SKM-1 treated with dmso at 0.1 percent for 144 hours (cell line): Measurements from ENCODE around the gene METTL15.
"Not testable (repeated sequence)": the region's sequence is repeated elsewhere in the genome, so short reads cannot be mapped to it uniquely, and the experiment has no call there.

Source experiments
- DNase-seq: peaks from one replicate; lab custom pipeline; 2025; ENCODE audit not compliant: unreplicated experiment; lab: John Stamatoyannopoulos, UW

Gene METTL15

GRCh38 chr11:28107750-28108618, at the start of gene METTL15, which contains the start of gene KIF18A:
Gene METTL15 (plus strand): TSS chr11:28108388. CDS start chr11:28113335, 4,947 bp downstream.
Gene KIF18A (minus strand): TSS chr11:28108156. CDS start chr11:28097947, 10,209 bp downstream.
- DNase-seq = peak; percentile 94

- DNase-seq = no peak
These were observed 36.9 kb upstream of the METTL15 start for GRCh38 chr11:28071305-28071704.

GRCh38 chr11:28072321-28072720, 35.9 kb upstream of the METTL15 start:
- no peak for DNase-seq

DNA sequence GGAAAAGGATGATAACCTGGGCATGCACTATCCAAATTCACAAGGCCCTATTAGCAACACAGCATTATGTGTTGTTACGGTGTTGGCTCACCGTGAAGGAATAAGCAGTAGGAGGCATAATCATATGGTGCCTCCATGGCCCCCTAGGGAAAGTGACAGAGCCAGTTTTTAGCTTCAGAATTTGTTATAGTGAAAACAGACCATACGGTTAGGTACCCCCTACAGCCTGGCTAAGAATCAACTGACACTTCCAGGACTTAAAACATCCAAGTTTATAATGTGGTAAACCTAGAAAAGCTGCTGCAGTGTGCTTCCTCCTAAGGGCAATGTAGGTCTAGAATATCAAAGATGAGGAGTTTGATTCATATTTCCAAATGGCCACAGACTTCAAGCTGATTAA, 30.7 kb upstream of the METTL15 start:
- no peak for DNase-seq

DNA sequence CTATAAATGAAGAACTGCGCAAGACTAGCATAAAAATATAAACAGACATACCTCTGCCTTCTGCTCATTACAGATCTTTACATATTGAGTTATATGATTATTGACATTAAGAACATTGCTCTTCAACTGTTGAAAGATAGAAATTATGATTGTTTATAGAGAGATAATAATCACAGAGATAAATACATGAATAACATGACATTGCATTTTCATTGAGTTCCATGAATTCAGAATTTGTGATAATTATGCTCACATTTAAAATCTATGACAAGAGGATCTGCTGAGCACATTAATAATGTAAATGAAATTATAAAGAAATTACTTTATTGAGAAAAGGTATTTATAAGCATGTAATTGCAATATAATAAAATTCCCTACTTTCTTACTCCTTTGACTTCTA, 25.1 kb upstream of the METTL15 start:
- DNase-seq = no peak

GRCh38 chr11:28086569-28086968, 21.6 kb upstream of the METTL15 start:
- no peak for DNase-seq

- not testable (repeated sequence) for DNase-seq
These were observed 21.0 kb upstream of the METTL15 start for GRCh38 chr11:28087192-28087591.

DNA sequence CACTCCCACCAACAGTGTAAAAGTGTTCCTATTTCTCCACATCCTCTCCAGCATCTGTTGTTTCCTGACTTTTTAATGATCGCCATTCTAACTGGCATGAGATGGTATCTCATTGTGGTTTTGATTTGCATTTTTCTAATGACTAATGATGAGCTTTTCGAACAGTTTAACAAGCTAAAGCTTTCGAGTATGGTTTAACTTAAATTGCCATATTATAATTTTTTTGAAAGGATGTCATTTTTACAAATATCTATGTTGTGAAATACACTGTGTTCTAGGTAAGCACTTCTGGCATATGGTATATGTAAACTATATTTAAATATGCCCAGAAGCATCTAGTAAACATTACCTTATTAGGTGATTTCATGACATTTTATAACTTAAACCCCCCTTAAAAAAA, 20.5 kb upstream of the METTL15 start:
- DNase-seq = not testable (repeated sequence)

DNA sequence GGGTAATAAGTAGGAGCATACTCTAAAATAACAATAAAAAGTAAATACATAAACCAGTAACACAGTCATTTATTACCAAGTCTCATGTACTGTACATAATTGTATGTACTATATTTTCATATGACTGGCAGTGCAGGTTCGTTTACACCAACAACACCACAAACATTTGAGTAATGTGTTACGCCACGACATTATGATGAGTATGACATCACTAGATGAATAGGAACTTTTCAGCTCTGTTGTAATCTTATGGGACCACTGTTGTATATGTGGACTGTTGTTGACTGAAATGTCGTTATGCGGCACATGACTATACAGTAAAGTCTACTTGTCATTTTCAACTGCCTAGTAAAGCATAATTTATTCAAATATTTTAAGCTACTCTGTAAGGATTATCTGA, 18.8 kb upstream of the METTL15 start:
- DNase-seq = no peak

GRCh38 chr11:28090052-28090749, 18.0 kb upstream of the METTL15 start:
- DNase-seq = no peak

GRCh38 chr11:28092786-28093185, 15.4 kb upstream of the METTL15 start:
- DNase-seq = no peak

- no peak for DNase-seq
These were observed 9.9 kb upstream of the METTL15 start for GRCh38 chr11:28098257-28098656.

GRCh38 chr11:28099715-28100114, 8.5 kb upstream of the METTL15 start:
- DNase-seq = no peak

DNA sequence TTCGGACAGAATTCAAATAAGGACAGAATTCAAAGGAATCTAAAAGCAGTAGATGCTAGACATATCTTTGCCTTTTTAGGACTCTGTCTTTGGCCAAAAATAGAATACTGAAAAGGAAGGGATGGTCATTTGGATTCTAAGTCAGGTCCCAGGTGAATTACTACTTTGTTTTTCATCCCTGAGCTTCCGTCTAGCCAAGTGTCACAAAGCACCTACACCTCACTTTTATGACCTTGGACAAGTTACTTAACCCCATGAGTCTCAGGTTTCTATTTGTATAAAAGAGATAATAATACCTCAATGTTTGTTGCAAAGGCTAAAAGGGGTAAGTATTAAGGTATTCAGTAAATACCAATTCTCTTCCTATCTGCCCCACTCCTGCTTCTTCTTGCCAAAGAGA, 7.5 kb upstream of the METTL15 start:
- no peak for DNase-seq

DNA sequence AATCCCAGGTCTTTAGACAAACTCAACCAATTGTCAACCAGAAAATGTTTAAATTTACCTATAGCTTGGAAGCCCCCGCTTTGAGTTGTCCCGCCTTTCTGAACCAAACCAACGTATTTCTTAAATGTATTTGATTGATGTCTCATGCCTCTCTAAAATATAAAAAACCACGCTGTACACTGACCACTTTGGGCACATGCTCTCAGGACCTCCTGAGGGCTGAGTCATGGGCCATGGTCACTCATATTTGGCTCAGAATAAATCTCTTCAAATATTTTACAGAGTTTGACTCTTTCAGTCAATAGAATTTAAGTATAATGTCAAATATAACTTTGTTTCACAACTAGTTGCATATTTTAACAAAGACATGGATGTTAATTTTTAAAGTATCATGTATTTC, 5.9 kb upstream of the METTL15 start:
- DNase-seq = not testable (repeated sequence)

DNA sequence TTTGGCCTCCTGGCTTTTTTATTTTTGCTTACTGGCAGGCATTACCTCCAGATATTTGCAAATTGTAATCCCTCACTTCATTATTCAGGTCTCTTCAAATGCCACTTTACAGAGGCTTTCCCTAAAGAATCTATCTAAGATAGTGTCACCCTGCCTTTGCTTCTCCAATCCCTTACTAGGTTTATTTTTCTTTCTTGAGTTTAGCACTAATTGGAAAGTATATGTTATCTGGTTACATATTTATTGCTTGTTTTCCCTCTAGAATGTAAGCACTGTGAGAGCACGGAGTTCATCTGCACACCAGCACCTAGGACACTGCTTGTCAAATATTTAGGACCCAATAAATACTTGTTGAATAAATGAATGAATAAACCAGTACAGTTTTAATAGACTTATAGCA, 3.8 kb upstream of the METTL15 start:
- DNase-seq = no peak

GRCh38 chr11:28104984-28105383, 3.2 kb upstream of the METTL15 start:
- no peak for DNase-seq

GRCh38 chr11:28105869-28106268, 2.3 kb upstream of the METTL15 start:
- DNase-seq = no peak

DNA sequence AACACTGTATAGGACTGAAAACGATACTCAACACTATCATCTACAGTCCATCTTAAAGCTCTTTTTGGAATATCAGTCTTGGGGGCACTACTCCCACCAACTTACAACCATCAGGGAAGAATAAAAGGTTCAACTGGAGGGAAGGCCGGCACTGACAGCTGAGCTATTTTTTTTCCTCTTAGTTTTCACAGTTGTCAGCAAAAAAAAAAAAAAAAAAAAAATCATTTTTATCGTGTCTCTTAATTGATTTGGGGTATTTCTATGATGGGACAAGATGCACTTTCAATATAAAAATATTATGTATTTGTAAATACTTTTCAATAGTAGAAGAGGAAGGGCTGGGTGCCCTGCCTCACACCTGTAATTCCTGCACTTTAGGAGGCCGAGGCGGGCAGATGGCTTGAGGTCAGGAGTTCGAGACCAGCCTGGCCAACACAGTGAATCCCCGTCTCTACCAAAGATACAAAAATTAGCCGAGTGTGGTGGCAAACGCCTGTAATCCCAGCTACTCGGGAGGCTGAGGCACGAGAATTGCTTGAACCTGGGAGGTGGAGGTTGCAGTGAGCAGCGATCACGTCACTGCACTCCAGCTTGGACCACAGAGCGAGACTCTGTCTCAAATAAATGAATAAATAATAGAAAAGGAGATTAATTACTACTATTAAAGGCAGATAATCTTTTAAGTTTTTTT, 1.7 kb upstream of the METTL15 start:
- no peak for DNase-seq

GRCh38 chr11:28107191-28107749, 918 bp upstream of the METTL15 start:
- DNase-seq = peak; percentile 4

DNA sequence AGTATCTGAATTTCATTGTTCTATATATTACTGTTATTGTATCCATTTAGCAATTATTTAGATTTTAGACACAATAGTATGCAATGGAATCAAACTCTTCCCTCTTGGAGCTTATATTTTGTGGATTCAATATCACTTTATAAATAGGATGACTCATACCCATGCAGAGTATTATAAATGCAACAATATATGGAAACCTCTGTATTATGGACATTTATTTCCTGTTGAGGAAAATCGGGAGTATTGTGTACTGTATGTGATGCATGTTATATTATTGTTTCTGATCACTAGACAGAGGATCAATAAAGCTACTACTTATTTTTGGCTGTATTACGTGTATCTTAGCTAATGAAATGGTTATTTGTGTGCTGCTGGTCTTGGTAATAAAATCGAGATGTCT, 770 bp downstream of the METTL15 start:
- no peak for DNase-seq
